MM.1S (cell line): Measurements from ENCODE around the gene RADIL.

ENCODE experiments used
- DNase-seq: peaks from one replicate; pipeline ENCODE4 v3.0.0-alpha.2; 2015
- H2AFZ ChIP-seq: fragments of 300-600 bp; sonication (generic); 2 replicates; pipeline ENCODE4 v1.6.0; 2016; ENCODE audit warnings: antibody characterized with exemption, low read length
- H3F3A ChIP-seq: fragments of 300-600 bp; sonication (generic); 2 replicates; pipeline ENCODE4 v1.6.1; 2016; ENCODE audit warnings: mild to moderate bottlenecking, antibody characterized with exemption, low read length, moderate library complexity, mixed read lengths; ENCODE audit not compliant: insufficient read depth
- H3K27ac ChIP-seq: fragments of 300-600 bp; sonication (generic); 2 replicates; pipeline ENCODE4 v1.5.1; 2016; ENCODE audit warnings: mild to moderate bottlenecking, low read length
- H3K27me3 ChIP-seq: fragments of 300-600 bp; sonication (generic); replicated peaks from 2 replicates; pipeline ENCODE4 v1.6.0; 2016; ENCODE audit warnings: low read length; ENCODE audit not compliant: insufficient read depth
- H3K36me3 ChIP-seq: fragments of 300-600 bp; sonication (generic); replicated peaks from 2 replicates; pipeline ENCODE4 v1.6.1; 2016; ENCODE audit warnings: mild to moderate bottlenecking, low read length, mixed read lengths; ENCODE audit not compliant: insufficient read depth
- H3K4me1 ChIP-seq: fragments of 300-600 bp; sonication (generic); 2 replicates; pipeline ENCODE4 v1.6.1; 2016; ENCODE audit warnings: low read length, mixed read lengths
- H3K4me2 ChIP-seq: fragments of 300-600 bp; sonication (generic); 2 replicates; pipeline ENCODE4 v1.6.0; 2016; ENCODE audit warnings: low read depth, low read length
- H3K4me3 ChIP-seq: fragments of 300-600 bp; sonication (generic); 2 replicates; pipeline ENCODE4 v1.5.1; 2016; ENCODE audit warnings: low read length, mixed read lengths
- H3K79me2 ChIP-seq: fragments of 300-600 bp; sonication (generic); 2 replicates; pipeline ENCODE4 v1.6.1; 2016; ENCODE audit warnings: mixed run types, low read length, mixed read lengths
- H3K9ac ChIP-seq: fragments of 300-600 bp; sonication (generic); 2 replicates; pipeline ENCODE4 v1.6.1; 2016; ENCODE audit warnings: low read length, mixed read lengths
- H3K9me2 ChIP-seq: fragments of 300-600 bp; sonication (generic); replicated peaks from 2 replicates; pipeline ENCODE4 v1.6.1; 2016; ENCODE audit warnings: mild to moderate bottlenecking, low read length, mixed read lengths; ENCODE audit not compliant: insufficient read depth
- H3K9me3 ChIP-seq: fragments of 300-600 bp; sonication (generic); replicated peaks from 2 replicates; pipeline ENCODE4 v1.6.1; 2016; ENCODE audit warnings: mild to moderate bottlenecking, low read length, mixed read lengths; ENCODE audit not compliant: insufficient read depth
- H4K20me1 ChIP-seq: fragments of 300-600 bp; sonication (generic); 2 replicates; pipeline ENCODE4 v1.6.1; 2016; ENCODE audit warnings: mild to moderate bottlenecking, low read length, moderate library complexity, mixed read lengths; ENCODE audit not compliant: insufficient read depth
- CTCF ChIP-seq: fragments of 300-600 bp; sonication (generic); IDR thresholded peaks from 2 replicates; pipeline ENCODE4 v1.5.1; 2016; ENCODE audit warnings: antibody characterized with exemption, low read length, mixed read lengths
- EZH2 ChIP-seq: fragments of 300-600 bp; sonication (generic); optimal IDR thresholded peaks from 2 replicates; pipeline ENCODE3; 2017; ENCODE audit warnings: low read depth, mild to moderate bottlenecking, antibody characterized with exemption, low read length, mixed read lengths
- EZH2phosphoT487 ChIP-seq: fragments of 300-600 bp; sonication (generic); IDR thresholded peaks from 2 replicates; pipeline ENCODE4 v1.6.1; 2018; ENCODE audit warnings: antibody characterized with exemption, low read length

The RADIL gene

GRCh38 chr7:4856336-4857057 lies 27.0 kb downstream of the RADIL start:
- no peaks in the 10 kb centered on the region for H3K79me2 ChIP-seq
- H3K36me3 ChIP-seq = no peaks in the 10 kb centered on the region
- no peak overlapping the region for H3K27ac ChIP-seq
- H3K4me1 ChIP-seq = no peaks in the 10 kb centered on the region
- no peak overlapping the region for H3K9ac ChIP-seq
- H3F3A ChIP-seq = no peaks in the 10 kb centered on the region
- H3K9me2 ChIP-seq = no peaks in the 10 kb centered on the region
- H4K20me1 ChIP-seq = no peaks in the 10 kb centered on the region
- H3K9me3 ChIP-seq = no peaks in the 10 kb centered on the region
- no peak overlapping the region for H3K4me3 ChIP-seq
- H3K4me2 ChIP-seq = no peak overlapping the region
- H3K27me3 ChIP-seq = peaks cover 23% of the 10 kb centered on the region
- no peak for TF ChIP-seq EZH2phosphoT487
- TF ChIP-seq EZH2 = no peak
- no peak for TF ChIP-seq CTCF
- H2AFZ ChIP-seq = no peak overlapping the region
- DNase-seq = no peak

- H2AFZ ChIP-seq = no peak overlapping the region
- no peaks in the 10 kb centered on the region for H4K20me1 ChIP-seq
- DNase-seq = no peak
- no peaks in the 10 kb centered on the region for H3K79me2 ChIP-seq
- H3K9ac ChIP-seq = no peak overlapping the region
- H3K4me2 ChIP-seq = no peak overlapping the region
- H3K27ac ChIP-seq = no peak overlapping the region
- H3F3A ChIP-seq = no peaks in the 10 kb centered on the region
- H3K4me1 ChIP-seq = no peaks in the 10 kb centered on the region
- no peak for TF ChIP-seq CTCF
- no peak for TF ChIP-seq EZH2phosphoT487
- no peak for TF ChIP-seq EZH2
- H3K4me3 ChIP-seq = no peak overlapping the region
- H3K9me2 ChIP-seq = no peaks in the 10 kb centered on the region
- no peaks in the 10 kb centered on the region for H3K36me3 ChIP-seq
- H3K9me3 ChIP-seq = no peaks in the 10 kb centered on the region
- peaks cover 31% of the 10 kb centered on the region for H3K27me3 ChIP-seq
Observed at GRCh38 chr7:4854916-4855315, 28.6 kb downstream of the RADIL start.

GRCh38 chr7:4851459-4852422 lies 31.8 kb downstream of the RADIL start:
- Histone ChIP-seq H3K4me1 (no peaks in the 10 kb centered on the region), H3K9me2 (no peaks in the 10 kb centered on the region), H3K4me2 (no peak overlapping the region), H4K20me1 (no peaks in the 10 kb centered on the region), H3K27me3 (peaks cover 56% of the 10 kb centered on the region), H3K27ac (no peak overlapping the region), H2AFZ (no peak overlapping the region), H3K9me3 (no peaks in the 10 kb centered on the region), H3K9ac (no peak overlapping the region), H3F3A (no peaks in the 10 kb centered on the region), H3K36me3 (no peaks in the 10 kb centered on the region), H3K4me3 (no peak overlapping the region), H3K79me2 (no peaks in the 10 kb centered on the region)
- no peak for DNase-seq
- TF ChIP-seq EZH2phosphoT487 = no peak
- TF ChIP-seq EZH2 = no peak
- no peak for TF ChIP-seq CTCF
